Measurements from ENCODE around the gene DNAAF5.
A peak's percentile ranks its signal among the peaks of the same experiment; 100 is the strongest.

The DNAAF5 gene

GRCh38 chr7:706721-707120 lies 19.8 kb upstream of the DNAAF5 start:
- DNase-seq (ENCODE audit: low spot score) (no peak), FAIRE-seq (no peak)

- DNase-seq (ENCODE audit: low spot score) (no peak), FAIRE-seq (peak; percentile 62)
These were observed 19.1 kb upstream of the DNAAF5 start for GRCh38 chr7:707296-708000.

GRCh38 chr7:710161-710560 lies 16.3 kb upstream of the DNAAF5 start:
- FAIRE-seq, result no peak
- no peak for DNase-seq (ENCODE audit: low spot score)

- no peak for FAIRE-seq
- DNase-seq (ENCODE audit: low spot score), result no peak
These were observed 15.2 kb upstream of the DNAAF5 start for GRCh38 chr7:711093-711921.

GRCh38 chr7:711922-712380 lies 14.5 kb upstream of the DNAAF5 start:
- DNase-seq (ENCODE audit: low spot score), result no peak
- no peak for FAIRE-seq

GRCh38 chr7:712381-713138 lies 13.9 kb upstream of the DNAAF5 start:
- FAIRE-seq (no peak), DNase-seq (ENCODE audit: low spot score) (no peak)

- no peak for DNase-seq (ENCODE audit: low spot score)
- no peak for FAIRE-seq
These were observed 13.4 kb upstream of the DNAAF5 start for GRCh38 chr7:713139-713457.

GRCh38 chr7:713488-714230 lies 12.8 kb upstream of the DNAAF5 start:
- DNase-seq (ENCODE audit: low spot score) (no peak), FAIRE-seq (peak; percentile 97)

- DNase-seq (ENCODE audit: low spot score) (no peak), FAIRE-seq (no peak)
These were observed 12.2 kb upstream of the DNAAF5 start for GRCh38 chr7:714251-714671.

GRCh38 chr7:716222-716621 lies 10.3 kb upstream of the DNAAF5 start:
- DNase-seq (ENCODE audit: low spot score) (no peak), FAIRE-seq (no peak)

GRCh38 chr7:716636-717035 lies 9.9 kb upstream of the DNAAF5 start:
- FAIRE-seq (no peak), DNase-seq (ENCODE audit: low spot score) (no peak)

- FAIRE-seq (no peak), DNase-seq (ENCODE audit: low spot score) (no peak)
These were observed 4.8 kb upstream of the DNAAF5 start for GRCh38 chr7:721619-722248.

- DNase-seq (ENCODE audit: low spot score) (no peak), FAIRE-seq (no peak)
These were observed 3.0 kb upstream of the DNAAF5 start for GRCh38 chr7:723541-723940.

GRCh38 chr7:724298-724697 lies 2.2 kb upstream of the DNAAF5 start:
- no peak for FAIRE-seq
- no peak for DNase-seq (ENCODE audit: low spot score)

GRCh38 chr7:725223-726005 lies 1.1 kb upstream of the DNAAF5 start:
- DNase-seq (ENCODE audit: low spot score), result no peak

GRCh38 chr7:726854-727103 lies 280 bp downstream of the DNAAF5 start:
- no peak for FAIRE-seq
- no peak for DNase-seq (ENCODE audit: low spot score)

More at GRCh38 chr7:725223-726005, 1.1 kb upstream of the DNAAF5 start:
- no peak for FAIRE-seq

- FAIRE-seq, result peak; percentile 17
- peak; percentile 60 for DNase-seq (ENCODE audit: low spot score)
These were observed 756 bp downstream of the DNAAF5 start, which contains the start of gene PRKAR1B for GRCh38 chr7:727104-727805. Gene PRKAR1B (minus strand): TSS chr7:727281. CDS start chr7:711505, 15,776 bp downstream.

GRCh38 chr7:727806-728460 lies 1.4 kb downstream of the DNAAF5 start:
- FAIRE-seq (no peak), DNase-seq (ENCODE audit: low spot score) (no peak)

GRCh38 chr7:728602-729001 lies 2.1 kb downstream of the DNAAF5 start:
- DNase-seq (ENCODE audit: low spot score), result no peak

More at GRCh38 chr7:728602-729001, 2.1 kb downstream of the DNAAF5 start:
- no peak for FAIRE-seq

Data from urothelium cell line (cell line).